Stimulated activated effector memory CD8-positive, alpha-beta T cell treated with anti-CD3 and anti-CD28 coated beads, Interleukin-12 subunit alpha, Interleukin-12 subunit beta, amount 100 ng/mL, for 72 hours (primary cell): ENCODE measurements around the gene WNT3A.

ENCODE experiments used
- ATAC-seq: fragments of 150-1000 bp; cut with Tn5 transposase; 2 replicates; pipeline ENCODE4 v1.10.0; 2021
- DNase-seq, 2 donors: peaks; one replicate each; pipeline ENCODE4 v3.0.0; 2021 to 2022; ENCODE audit warnings: low spot score in 2 of 2
- H3K27ac Mint-ChIP-seq: one replicate; pipeline ENCODE4 v1.8.0; 2022; ENCODE audit warnings: mild to moderate bottlenecking, mixed read lengths
- H3K36me3 Mint-ChIP-seq: one replicate; pipeline ENCODE4 v1.8.0; 2022; ENCODE audit warnings: mild to moderate bottlenecking, mixed read lengths
- H3K4me1 Mint-ChIP-seq: one replicate; pipeline ENCODE4 v1.8.0; 2022; ENCODE audit warnings: mixed read lengths
- H3K4me3 Mint-ChIP-seq: one replicate; pipeline ENCODE4 v1.8.0; 2022; ENCODE audit warnings: mild to moderate bottlenecking, mixed read lengths
- H3K9me3 Mint-ChIP-seq: one replicate; pipeline ENCODE4 v1.8.0; 2022; ENCODE audit warnings: mixed read lengths

WNT3A gene

GRCh38 chr1:228096416-228097332 lies 89.9 kb downstream of the WNT3A start:
- ATAC-seq (no peak), DNase-seq (no peak)
- peaks cover 7% of the 10 kb centered on the region for H3K9me3 Mint-ChIP-seq
- H3K4me1 Mint-ChIP-seq, result peaks cover 70% of the 10 kb centered on the region
- H3K4me3 Mint-ChIP-seq, result no peak overlapping the region
- peak overlapping the region; percentile 17 for H3K27ac Mint-ChIP-seq
- H3K36me3 Mint-ChIP-seq, result peaks cover 98% of the 10 kb centered on the region

DNA sequence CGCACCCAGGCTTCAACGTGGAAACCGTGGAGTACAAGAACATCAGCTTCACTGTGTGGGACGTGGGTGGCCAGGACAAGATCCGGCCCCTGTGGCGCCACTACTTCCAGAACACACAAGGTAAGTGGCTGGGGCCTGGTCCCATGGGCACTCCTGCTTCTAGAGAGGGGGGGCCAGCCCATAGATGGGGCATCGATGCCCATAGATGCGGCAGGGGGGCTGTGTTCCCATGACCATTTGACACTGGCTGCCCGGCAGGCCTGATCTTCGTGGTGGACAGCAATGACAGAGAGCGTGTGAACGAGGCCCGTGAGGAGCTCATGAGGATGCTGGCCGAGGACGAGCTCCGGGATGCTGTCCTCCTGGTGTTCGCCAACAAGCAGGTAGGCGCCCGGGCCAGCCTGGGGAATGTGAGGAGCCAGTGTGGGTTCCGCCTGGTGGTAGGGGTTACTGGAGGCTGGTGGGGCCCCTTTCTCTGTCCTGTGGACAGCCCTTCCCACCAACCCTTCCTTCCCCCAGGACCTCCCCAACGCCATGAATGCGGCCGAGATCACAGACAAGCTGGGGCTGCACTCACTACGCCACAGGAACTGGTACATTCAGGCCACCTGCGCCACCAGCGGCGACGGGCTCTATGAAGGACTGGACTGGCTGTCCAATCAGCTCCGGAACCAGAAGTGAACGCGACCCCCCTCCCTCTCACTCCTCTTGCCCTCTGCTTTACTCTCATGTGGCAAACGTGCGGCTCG lies 90.7 kb downstream of the WNT3A start:
- peaks cover 64% of the 10 kb centered on the region for H3K4me1 Mint-ChIP-seq
- DNase-seq, result no peak
- H3K9me3 Mint-ChIP-seq, result peaks cover 7% of the 10 kb centered on the region
- no peak for ATAC-seq
- no peak overlapping the region for H3K4me3 Mint-ChIP-seq
- H3K36me3 Mint-ChIP-seq, result peaks cover 92% of the 10 kb centered on the region
- peak overlapping the region; percentile 17 for H3K27ac Mint-ChIP-seq

GRCh38 chr1:228098323-228098931 lies 91.6 kb downstream of the WNT3A start:
- H3K9me3 Mint-ChIP-seq, result peaks cover 7% of the 10 kb centered on the region
- peaks cover 88% of the 10 kb centered on the region for H3K36me3 Mint-ChIP-seq
- peaks cover 62% of the 10 kb centered on the region for H3K4me1 Mint-ChIP-seq
- ATAC-seq (no peak), DNase-seq (no peak)
- H3K27ac Mint-ChIP-seq, result no peak overlapping the region
- no peak overlapping the region for H3K4me3 Mint-ChIP-seq

GRCh38 chr1:228099331-228099732 lies 92.5 kb downstream of the WNT3A start:
- H3K4me3 Mint-ChIP-seq, result no peak overlapping the region
- H3K27ac Mint-ChIP-seq, result peak overlapping the region; percentile 56
- H3K9me3 Mint-ChIP-seq, result peaks cover 4% of the 10 kb centered on the region
- H3K4me1 Mint-ChIP-seq, result peaks cover 68% of the 10 kb centered on the region
- H3K36me3 Mint-ChIP-seq, result peaks cover 81% of the 10 kb centered on the region
- ATAC-seq, result no peak
- no peak for DNase-seq

DNA sequence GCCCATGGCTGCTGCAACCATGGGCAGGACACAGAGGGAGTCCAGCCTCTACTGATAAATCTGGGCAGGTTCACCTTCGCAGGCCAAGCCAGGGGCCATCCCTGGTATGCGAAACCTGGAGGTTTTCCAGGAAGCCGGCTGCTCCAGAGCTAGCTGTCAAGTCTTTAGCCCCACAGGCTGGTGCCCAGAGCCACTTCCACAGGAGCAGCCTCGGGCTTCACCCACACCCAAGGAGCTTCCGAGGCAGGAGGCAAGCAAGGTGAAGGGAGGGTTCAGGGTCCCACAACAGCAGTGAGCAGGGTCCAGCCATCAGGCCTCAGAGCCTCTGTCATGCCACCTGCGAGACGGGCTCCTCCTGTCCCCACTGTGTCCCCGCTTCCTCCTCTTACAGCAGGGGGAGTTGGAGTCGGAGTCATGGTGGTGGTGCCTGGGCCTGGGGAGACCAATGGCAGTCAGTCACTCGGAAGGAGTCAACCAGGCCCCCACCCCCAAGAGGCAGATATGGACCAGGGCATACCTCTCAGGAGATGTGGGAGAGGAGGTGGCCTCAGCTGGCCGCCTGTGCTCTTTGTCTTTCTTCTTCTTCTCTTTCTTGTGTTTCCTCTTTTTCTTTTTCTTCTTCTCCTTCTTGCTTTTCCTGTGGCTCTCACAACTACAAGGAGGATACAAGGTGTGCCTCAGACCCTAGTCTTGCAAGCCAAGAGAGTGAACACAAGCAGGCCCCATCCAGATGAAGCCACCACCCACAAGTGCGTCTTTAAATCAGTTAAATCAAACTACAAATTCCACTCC lies 94.2 kb downstream of the WNT3A start:
- peak overlapping the region; percentile 90 for H3K27ac Mint-ChIP-seq

GRCh38 chr1:228101614-228101993 lies 94.8 kb downstream of the WNT3A start:
- Mint-ChIP-seq H3K36me3 (peaks cover 77% of the 10 kb centered on the region), H3K4me3 (peak overlapping the region; percentile 89), H3K27ac (peak overlapping the region; percentile 90), H3K9me3 (no peaks in the 10 kb centered on the region), H3K4me1 (peaks cover 61% of the 10 kb centered on the region)
- DNase-seq (no peak), ATAC-seq (no peak)

More for the DNA sequence above, 94.2 kb downstream of the WNT3A start:
- DNase-seq (no peak), ATAC-seq (no peak)
- peaks cover 59% of the 10 kb centered on the region for H3K4me1 Mint-ChIP-seq
- H3K4me3 Mint-ChIP-seq, result peak overlapping the region; percentile 89
- peaks cover 75% of the 10 kb centered on the region for H3K36me3 Mint-ChIP-seq
- H3K9me3 Mint-ChIP-seq, result no peaks in the 10 kb centered on the region

GRCh38 chr1:228101994-228102790 lies 95.4 kb downstream of the WNT3A start:
- peak overlapping the region; percentile 90 for H3K27ac Mint-ChIP-seq
- DNase-seq (peak in 1 of 2 donors; percentile 77), ATAC-seq (peak; percentile 55)
- H3K36me3 Mint-ChIP-seq, result peaks cover 77% of the 10 kb centered on the region
- peak overlapping the region; percentile 89 for H3K4me3 Mint-ChIP-seq
- H3K4me1 Mint-ChIP-seq, result peaks cover 59% of the 10 kb centered on the region
- H3K9me3 Mint-ChIP-seq, result no peaks in the 10 kb centered on the region

DNA sequence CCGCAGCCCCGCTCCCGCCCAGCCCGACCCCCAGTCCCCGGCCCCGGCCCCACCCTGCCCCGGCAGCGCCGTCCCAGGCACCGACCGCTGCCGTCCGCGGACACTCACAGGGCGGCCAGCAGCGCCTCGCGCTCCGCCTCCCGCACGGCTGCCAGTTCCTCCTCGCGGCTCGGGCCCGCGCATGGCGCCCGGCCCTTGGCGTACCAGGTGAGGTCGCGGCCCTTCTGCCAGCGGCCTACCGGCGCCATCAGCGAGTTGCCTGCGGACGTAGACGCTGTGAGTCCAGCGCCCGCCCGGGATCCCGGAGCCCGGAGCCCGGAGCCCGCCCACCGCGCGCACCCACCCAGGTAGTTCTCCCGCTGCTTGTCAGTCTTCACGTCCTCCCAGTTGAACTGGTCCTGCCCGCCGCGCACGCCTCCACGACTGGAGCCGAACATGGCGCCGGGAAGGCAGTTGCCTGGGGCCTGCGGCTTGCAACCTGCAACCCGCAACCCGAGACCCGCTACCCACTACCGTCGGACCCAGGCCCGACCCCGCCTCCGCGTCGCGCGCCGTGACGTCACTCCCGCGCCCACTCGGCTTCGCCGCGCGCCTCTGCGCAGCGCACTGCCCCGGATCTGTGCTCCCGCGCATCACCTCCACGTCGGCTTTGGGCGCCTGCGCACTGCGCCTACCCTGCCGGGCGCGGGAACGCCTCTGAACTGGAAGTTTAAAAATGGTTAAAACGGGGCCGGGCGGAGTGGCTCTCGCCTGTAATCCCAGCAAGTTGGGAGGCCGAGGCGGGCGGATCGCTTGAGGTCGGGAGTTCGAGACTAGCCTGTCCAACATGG lies 96.2 kb downstream of the WNT3A start, which contains the start of gene C1orf35:
C1orf35 (minus strand) TSS at position 535 of the 830 bp plus-strand sequence; CDS start at position 437, 98 bp downstream.
- peaks cover 74% of the 10 kb centered on the region for H3K36me3 Mint-ChIP-seq

GRCh38 chr1:228104526-228105269 lies 97.9 kb downstream of the WNT3A start:
- H3K4me3 Mint-ChIP-seq, result peak overlapping the region; percentile 89
- no peak for ATAC-seq
- peak overlapping the region; percentile 90 for H3K27ac Mint-ChIP-seq

More for the DNA sequence above, 96.2 kb downstream of the WNT3A start, which contains the start of gene C1orf35:
- peaks cover 57% of the 10 kb centered on the region for H3K4me1 Mint-ChIP-seq
- H3K4me3 Mint-ChIP-seq, result peak within 1 kb of the TSS; percentile 89
- DNase-seq, result peak; percentile 93 to 98
- peak within 1 kb of the TSS; percentile 90 for H3K27ac Mint-ChIP-seq
- no peaks in the 10 kb centered on the region for H3K9me3 Mint-ChIP-seq
- ATAC-seq, result peak; percentile 87

DNA sequence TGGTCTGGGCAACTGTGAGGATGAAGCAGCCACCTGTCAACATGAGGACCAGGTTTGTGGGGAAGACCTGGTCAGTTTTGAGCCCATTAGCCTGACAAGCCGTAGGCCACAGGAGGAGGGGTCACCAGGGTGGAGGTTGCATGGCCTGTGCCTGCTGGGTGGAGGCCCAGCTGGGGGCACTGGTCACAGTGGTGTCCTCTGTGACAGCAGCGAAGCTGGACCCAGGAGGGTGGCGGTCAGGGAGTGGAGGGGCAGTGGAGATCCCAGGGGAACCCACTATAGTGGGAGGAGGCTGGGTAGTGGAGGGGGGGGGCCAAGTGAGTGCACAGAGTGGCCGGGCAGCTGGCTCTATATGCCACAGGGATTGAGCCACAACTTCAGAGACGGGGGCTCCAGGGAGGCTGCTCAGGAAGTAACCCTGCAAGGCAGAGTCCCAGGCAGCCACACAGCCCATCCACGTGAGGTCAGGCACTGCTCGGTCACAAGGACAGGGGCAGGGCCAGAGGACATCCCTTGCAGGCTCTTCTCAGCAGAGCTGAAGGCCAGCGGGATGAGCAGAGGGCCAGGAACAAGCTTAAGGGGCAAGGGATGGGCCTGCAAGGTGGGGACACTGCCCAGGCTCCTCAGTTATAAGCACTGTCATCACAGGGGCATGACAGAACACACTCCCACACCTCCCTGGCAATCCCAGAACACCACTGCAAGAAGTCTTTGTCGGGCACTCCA lies 98.6 kb downstream of the WNT3A start:
- DNase-seq (no peak), ATAC-seq (no peak)
- no peak overlapping the region for H3K4me3 Mint-ChIP-seq
- H3K36me3 Mint-ChIP-seq, result peaks cover 60% of the 10 kb centered on the region
- no peak overlapping the region for H3K27ac Mint-ChIP-seq
- peaks cover 63% of the 10 kb centered on the region for H3K4me1 Mint-ChIP-seq
- H3K9me3 Mint-ChIP-seq, result no peaks in the 10 kb centered on the region

More at GRCh38 chr1:228104526-228105269, 97.9 kb downstream of the WNT3A start:
- H3K9me3 Mint-ChIP-seq, result no peaks in the 10 kb centered on the region
- peaks cover 62% of the 10 kb centered on the region for H3K4me1 Mint-ChIP-seq
- no peak for DNase-seq
- H3K36me3 Mint-ChIP-seq, result peaks cover 66% of the 10 kb centered on the region

GRCh38 chr1:228105996-228106799 lies 99.4 kb downstream of the WNT3A start:
- ATAC-seq, result no peak
- Mint-ChIP-seq H3K4me3 (no peak overlapping the region), H3K27ac (no peak overlapping the region), H3K9me3 (no peaks in the 10 kb centered on the region), H3K4me1 (peaks cover 61% of the 10 kb centered on the region), H3K36me3 (peaks cover 53% of the 10 kb centered on the region)
- DNase-seq, result no peak

DNA sequence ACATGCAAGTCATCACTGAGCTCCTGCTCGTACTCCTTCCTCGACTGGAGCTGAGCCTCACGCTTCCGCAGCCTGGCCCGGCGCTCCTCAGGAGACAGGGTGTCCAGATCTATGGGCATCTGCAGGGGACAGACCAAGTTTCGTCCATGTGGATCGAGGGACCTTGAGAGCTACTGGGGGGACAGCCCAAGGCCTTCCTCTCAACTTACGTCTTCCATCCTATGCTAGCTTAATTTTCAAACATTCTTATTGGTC lies 99.9 kb downstream of the WNT3A start:
- peaks cover 56% of the 10 kb centered on the region for H3K4me1 Mint-ChIP-seq
- DNase-seq, result no peak
- no peak overlapping the region for H3K4me3 Mint-ChIP-seq
- no peak for ATAC-seq
- H3K9me3 Mint-ChIP-seq, result no peaks in the 10 kb centered on the region
- peaks cover 47% of the 10 kb centered on the region for H3K36me3 Mint-ChIP-seq
- H3K27ac Mint-ChIP-seq, result no peak overlapping the region
